Astrocyte of the cerebellum (primary cell): ENCODE results near the gene MGME1.

Experiments
- DNase-seq: peaks from one replicate; pipeline ENCODE4 v3.0.0-alpha.2; 2011; ENCODE audit warnings: low read depth
- H3K4me3 ChIP-seq: 2 replicates; pipeline ENCODE4 v1.5.1; 2011; ENCODE audit warnings: mild to moderate bottlenecking, low read depth, low read length, moderate library complexity
- CTCF ChIP-seq: IDR thresholded peaks from 2 replicates; pipeline ENCODE4 v1.5.1; 2012; ENCODE audit warnings: low read length, low read depth, moderate library complexity, mild to moderate bottlenecking; ENCODE audit errors: missing control alignments
- in situ Hi-C: cut with HindIII; loops from 2 replicates; pipeline ENCODE4 v1.10.0; 2017; ENCODE audit warnings: low sequenced_read_pairs

The MGME1 gene

GRCh38 chr20:17990278-17990972, 21.6 kb downstream of the MGME1 start:
- in situ Hi-C loops: no loop called here
- H3K4me3 ChIP-seq: no peak overlapping the region
- no peak for TF ChIP-seq CTCF
- no peak for DNase-seq

GRCh38 chr20:17992224-17992637, 23.4 kb downstream of the MGME1 start:
- H3K4me3 ChIP-seq: no peak overlapping the region
- no peak for TF ChIP-seq CTCF
- DNase-seq: no peak
- in situ Hi-C loops: no loop called here

GRCh38 chr20:17992847-17993513, 24.2 kb downstream of the MGME1 start:
- DNase-seq: no peak
- in situ Hi-C loops: no loop called here
- H3K4me3 ChIP-seq: no peak overlapping the region
- no peak for TF ChIP-seq CTCF

GRCh38 chr20:17993546-17993945, 24.7 kb downstream of the MGME1 start:
- DNase-seq: no peak
- in situ Hi-C loops: no loop called here
- H3K4me3 ChIP-seq: no peak overlapping the region
- TF ChIP-seq CTCF: no peak

- no peak overlapping the region for H3K4me3 ChIP-seq
- in situ Hi-C loops: no loop called here
- peak; percentile 98 for TF ChIP-seq CTCF
- DNase-seq: peak; percentile 61
These were observed 27.4 kb downstream of the MGME1 start for GRCh38 chr20:17995967-17996819.

- no peak for DNase-seq
- no peak for TF ChIP-seq CTCF
- no peak overlapping the region for H3K4me3 ChIP-seq
- in situ Hi-C loops: no loop called here
These were observed 29.6 kb downstream of the MGME1 start for GRCh38 chr20:17998446-17998845.
